HepG2 (cell line): ENCODE results near the gene POLRMT. TPM values are rescaled to one million over a fixed set of nuclear protein-coding genes. Genes with fewer than 3 reads are reported as not detected.
A peak's percentile ranks its signal among the peaks of the same experiment; 100 is the strongest.

ENCODE experiments used
- DMAP1 ChIP-seq: IDR thresholded peaks from 2 replicates; pipeline ENCODE4 v1.6.1; 2016
- FOXO1 ChIP-seq: sonication (generic); formaldehyde crosslinking; IDR thresholded peaks from 2 replicates; pipeline ENCODE4 v1.4.0; 2020; ENCODE audit warnings: missing genetic modification reagents
- IRF9 ChIP-seq: sonication (generic); formaldehyde crosslinking; IDR thresholded peaks from 2 replicates; pipeline ENCODE4 v1.8.0; 2022; ENCODE audit warnings: missing genetic modification reagents, mild to moderate bottlenecking, borderline replicate concordance
- KAT2B ChIP-seq: fragments of 150-350 bp; IDR thresholded peaks from 2 replicates; pipeline ENCODE4 v1.6.1; 2014; ENCODE audit warnings: low read depth, low read length, borderline replicate concordance
- KDM5B ChIP-seq: sonication (generic); formaldehyde crosslinking; IDR thresholded peaks from 2 replicates; pipeline ENCODE4 v1.4.0; 2020; ENCODE audit warnings: missing genetic modification reagents, mild to moderate bottlenecking, borderline replicate concordance
- KIAA2018 ChIP-seq: sonication (generic); formaldehyde crosslinking; IDR thresholded peaks from 2 replicates; pipeline ENCODE4 v1.5.0; 2020; ENCODE audit warnings: mild to moderate bottlenecking, missing genetic modification reagents, borderline replicate concordance
- MLXIP ChIP-seq: sonication (generic); formaldehyde crosslinking; IDR thresholded peaks from 2 replicates; pipeline ENCODE4 v1.9.0; 2021; ENCODE audit warnings: missing genetic modification reagents, borderline replicate concordance
- PAXIP1 ChIP-seq: sonication (generic); formaldehyde crosslinking; conservative IDR thresholded peaks from 2 replicates; pipeline ENCODE4 v1.4.0; 2020; ENCODE audit warnings: mild to moderate bottlenecking, missing genetic modification reagents, moderate library complexity
- RARG ChIP-seq: sonication (generic); formaldehyde crosslinking; IDR thresholded peaks from 2 replicates; pipeline ENCODE4 v1.4.0; 2020; ENCODE audit warnings: low read depth, mild to moderate bottlenecking, missing genetic modification reagents
- REPIN1 ChIP-seq: sonication (generic); formaldehyde crosslinking; IDR thresholded peaks from 2 replicates; pipeline ENCODE4 v1.8.0; 2022; ENCODE audit warnings: missing genetic modification reagents, low read depth, mild to moderate bottlenecking, borderline replicate concordance
- ZMAT3 ChIP-seq: sonication (generic); formaldehyde crosslinking; conservative IDR thresholded peaks from 2 replicates; pipeline ENCODE4 v1.7.0; 2021; ENCODE audit warnings: missing genetic modification reagents
- ZNF746 ChIP-seq: sonication (generic); formaldehyde crosslinking; IDR thresholded peaks from 2 replicates; pipeline ENCODE4 v1.8.0; 2022; ENCODE audit warnings: mild to moderate bottlenecking, missing genetic modification reagents
- polyA plus RNA-seq, 8 experiments: library from polyadenylated mRNA; depleted of rRNA in 3 of 8; stranded (reverse) in 7 of 8; unstranded in 1 of 8; fragments of >200 nt; fragmentation: Illumina TruSeq in 4 of 8; extraction: Trizol in 4 of 8; gene quantifications; 2 replicates each; pipeline versions ENCODE4 v1.2.1 to v1.2.3, GENCODE V29; 2011 to 2016; ENCODE audit warnings: low read depth in 4 of 8, missing spikeins in 1 of 8, mixed read lengths in 1 of 8; ENCODE audit not compliant: insufficient read depth in 1 of 8
- total RNA-seq, 5 experiments: library from RNA; depleted of rRNA; stranded (reverse); fragments of >200 nt; fragmentation: Illumina TruSeq; extraction: Trizol; gene quantifications; 2 replicates each; pipeline ENCODE4 v1.2.3, GENCODE V29; 2016; ENCODE audit warnings: low read depth in 1 of 5

POLRMT gene
- total and polyA plus RNA-seq, 2 of the 13 experiments (the other 11 are each of a cell fraction or from before 2014, with no cell fraction given): 78.0 to 101 TPM

- TF ChIP-seq MLXIP (CRISPR knock-in tag): peak; percentile 26; the same call in 1 of the 2 replicates
- no peak for TF ChIP-seq REPIN1 (CRISPR knock-in tag)
- TF ChIP-seq DMAP1 (CRISPR knock-in tag): no peak; the same call in 1 of the 2 replicates
- no peak for TF ChIP-seq PAXIP1
- no peak for TF ChIP-seq KIAA2018 (CRISPR knock-in tag)
- TF ChIP-seq KDM5B (CRISPR knock-in tag): 0 out of 2 replicates have a peak, but pooled peaks have one; percentile 53
- no peak for TF ChIP-seq KAT2B
- TF ChIP-seq ZNF746 (CRISPR knock-in tag): no peak
- no peak for TF ChIP-seq FOXO1 (CRISPR knock-in tag)
- no peak for TF ChIP-seq RARG (CRISPR knock-in tag)
- 0 out of 2 replicates have a peak, but pooled peaks have one; percentile 28 for TF ChIP-seq ZMAT3 (CRISPR knock-in tag)
- 0 out of 2 replicates have a peak, but pooled peaks have one; percentile 17 for TF ChIP-seq IRF9 (CRISPR knock-in tag)
Measured at GRCh38 chr19:633068-633785, at the start of gene POLRMT (continued).
